Measurements from ENCODE around the gene SGMS1.

DNA sequence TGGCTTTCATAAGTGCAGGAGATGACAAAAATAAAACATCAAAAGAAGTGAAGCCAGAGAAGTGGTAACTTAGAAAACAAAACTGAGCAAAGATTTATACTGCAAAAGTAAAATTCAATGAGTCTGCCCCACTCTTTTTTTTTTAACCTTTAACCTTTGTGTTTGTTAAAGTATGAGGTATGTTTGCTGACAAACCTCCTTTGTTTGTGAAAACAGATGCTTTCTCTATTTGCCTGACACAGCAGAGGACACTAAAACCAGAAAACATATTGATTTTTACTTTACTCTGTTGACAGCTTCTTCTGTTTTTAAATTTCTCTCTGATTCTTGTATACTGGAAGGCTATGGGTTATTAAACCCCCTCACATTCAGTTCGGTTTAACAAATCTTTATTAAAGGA, 57.6 kb downstream of the SGMS1 start:
- TF ChIP-seq YY1 (IDR thresholded peaks at IDR 0.05; ENCODE audit: insufficient read depth, insufficient read length) (no peak), ZNF274 (IDR thresholded peaks at IDR 0.05; ENCODE audit: low read depth, low read length) (no peak)

Measured in NT2/D1 (cell line).